Liver (tissue), 3 donors: ENCODE measurements around the gene TCAP.

Experiments
- ATF3 ChIP-seq: IDR thresholded peaks from 2 replicates; pipeline ENCODE4 v1.6.1; 2016; ENCODE audit warnings: antibody characterized with exemption
- CTCF ChIP-seq: fragments of 150-350 bp; IDR thresholded peaks from 2 replicates; pipeline ENCODE4 v1.5.1; 2017; ENCODE audit warnings: improper control_type of control experiment, low read depth, low read length; ENCODE audit not compliant: missing input control
- EGR1 ChIP-seq, 2 donors: IDR thresholded peaks; 2 replicates each; pipeline ENCODE4 v1.6.1; 2016 to 2018; ENCODE audit warnings: antibody characterized with exemption in 2 of 2, low read depth in 2 of 2
- GABPA ChIP-seq, 2 donors: IDR thresholded peaks in 1 of 2; conservative IDR thresholded peaks in 1 of 2; 2 replicates each; pipeline ENCODE4 v1.6.1; 2016; ENCODE audit warnings: antibody characterized with exemption in 2 of 2, mild to moderate bottlenecking in 1 of 2, moderate library complexity in 1 of 2
- HNF4G ChIP-seq: IDR thresholded peaks from 2 replicates; pipeline ENCODE4 v1.6.1; 2016; ENCODE audit warnings: antibody characterized with exemption
- JUND ChIP-seq, 2 donors: IDR thresholded peaks; 2 replicates each; pipeline ENCODE4 v1.6.1; 2016; ENCODE audit warnings: antibody characterized with exemption in 2 of 2
- MAX ChIP-seq: IDR thresholded peaks from 2 replicates; pipeline ENCODE4 v1.6.1; 2016; ENCODE audit warnings: antibody characterized with exemption
- RAD21 ChIP-seq, 2 donors: IDR thresholded peaks; 2 replicates each; pipeline ENCODE4 v1.6.1; 2016; ENCODE audit warnings: antibody characterized with exemption in 2 of 2, mild to moderate bottlenecking in 2 of 2
- REST ChIP-seq: IDR thresholded peaks from 2 replicates; pipeline ENCODE4 v1.6.1; 2016; ENCODE audit warnings: antibody characterized with exemption, mild to moderate bottlenecking
- RXRA ChIP-seq, 2 donors: IDR thresholded peaks; 2 replicates each; pipeline ENCODE4 v1.6.1; 2017 to 2018; ENCODE audit warnings: antibody characterized with exemption in 2 of 2, mild to moderate bottlenecking in 1 of 2
- SP1 ChIP-seq: IDR thresholded peaks from 2 replicates; pipeline ENCODE4 v1.6.1; 2018; ENCODE audit warnings: antibody characterized with exemption, mild to moderate bottlenecking
- TAF1 ChIP-seq: conservative IDR thresholded peaks from 2 replicates; pipeline ENCODE4 v1.6.1; 2016; ENCODE audit warnings: antibody characterized with exemption, mild to moderate bottlenecking
- YY1 ChIP-seq: IDR thresholded peaks from 2 replicates; pipeline ENCODE4 v1.6.1; 2016; ENCODE audit warnings: antibody characterized with exemption, mild to moderate bottlenecking
- ZBTB33 ChIP-seq: IDR thresholded peaks from 2 replicates; pipeline ENCODE4 v1.6.1; 2016; ENCODE audit warnings: antibody characterized with exemption
- donor health status: healthy.
- donor health status: healthy.

- TF ChIP-seq CTCF (peak; percentile 34), TAF1 (no peak), RXRA (IDR thresholded peaks at IDR 0.05) (no peak), REST (no peak), GABPA (IDR thresholded peaks at IDR 0.05 in 1 of 2, conservative IDR thresholded peaks at IDR 0.05 in 1 of 2) (no peak), RAD21 (IDR thresholded peaks at IDR 0.05) (no peak), JUND (IDR thresholded peaks at IDR 0.05) (no peak), SP1 (no peak), MAX (no peak), HNF4G (no peak), YY1 (no peak), EGR1 (IDR thresholded peaks at IDR 0.05; ENCODE audit: low read depth in 2 of 2) (no peak), ATF3 (no peak), ZBTB33 (no peak)
These were observed 39.8 kb downstream of the TCAP start for GRCh38 chr17:39704821-39705551.
